ENCODE data around the gene ATP6V1G1. TPM values are rescaled to one million over a fixed set of nuclear protein-coding genes. Genes with fewer than 3 reads are reported as not detected.
A peak's percentile ranks its signal among the peaks of the same experiment; 100 is the strongest.

The ATP6V1G1 gene
- total RNA-seq, 2 experiments from 2014 or later: 32.1 to 38.9 TPM

DNA sequence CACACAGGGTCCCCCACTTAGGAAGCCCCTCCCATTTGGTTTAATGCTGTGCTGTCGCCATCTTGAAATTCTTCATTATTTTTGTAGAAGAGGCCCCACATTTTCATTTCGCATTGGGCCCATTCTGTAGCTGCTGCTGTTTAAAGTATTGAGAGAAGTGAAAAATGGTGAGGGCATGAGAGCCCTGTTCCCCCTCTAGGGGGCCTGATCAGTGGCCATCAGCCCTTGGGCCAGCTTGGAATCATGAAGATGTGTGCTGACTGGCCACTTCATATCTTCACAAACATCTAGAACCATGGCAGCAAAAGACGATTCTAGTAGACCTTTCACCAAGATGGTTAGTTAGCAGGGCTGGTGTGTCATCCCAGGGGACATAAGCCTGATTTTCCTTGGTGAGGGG lies 26.8 kb downstream of the ATP6V1G1 start:
- ChIA-PET POLR2A (no interaction called here), CTCF (interaction anchor here (0.7 kb wide), 1 partner anchor 27 kb away, joined by 3 read pairs; the partner anchor contains the start of gene ATP6V1G1)
- Mint-ChIP-seq H3K4me1 (ENCODE audit: low read depth) (peaks cover 51% of the 10 kb centered on the region), H3K27me3 (no peaks in the 10 kb centered on the region), H3K27ac (no peak overlapping the region), H3K36me3 (peaks cover 10% of the 10 kb centered on the region), H3K4me3 (no peak overlapping the region), H3K9me3 (no peaks in the 10 kb centered on the region)
- intact Hi-C loops (cut with micrococcal nuclease): no loop called here
- DNase-seq: no peak

DNA sequence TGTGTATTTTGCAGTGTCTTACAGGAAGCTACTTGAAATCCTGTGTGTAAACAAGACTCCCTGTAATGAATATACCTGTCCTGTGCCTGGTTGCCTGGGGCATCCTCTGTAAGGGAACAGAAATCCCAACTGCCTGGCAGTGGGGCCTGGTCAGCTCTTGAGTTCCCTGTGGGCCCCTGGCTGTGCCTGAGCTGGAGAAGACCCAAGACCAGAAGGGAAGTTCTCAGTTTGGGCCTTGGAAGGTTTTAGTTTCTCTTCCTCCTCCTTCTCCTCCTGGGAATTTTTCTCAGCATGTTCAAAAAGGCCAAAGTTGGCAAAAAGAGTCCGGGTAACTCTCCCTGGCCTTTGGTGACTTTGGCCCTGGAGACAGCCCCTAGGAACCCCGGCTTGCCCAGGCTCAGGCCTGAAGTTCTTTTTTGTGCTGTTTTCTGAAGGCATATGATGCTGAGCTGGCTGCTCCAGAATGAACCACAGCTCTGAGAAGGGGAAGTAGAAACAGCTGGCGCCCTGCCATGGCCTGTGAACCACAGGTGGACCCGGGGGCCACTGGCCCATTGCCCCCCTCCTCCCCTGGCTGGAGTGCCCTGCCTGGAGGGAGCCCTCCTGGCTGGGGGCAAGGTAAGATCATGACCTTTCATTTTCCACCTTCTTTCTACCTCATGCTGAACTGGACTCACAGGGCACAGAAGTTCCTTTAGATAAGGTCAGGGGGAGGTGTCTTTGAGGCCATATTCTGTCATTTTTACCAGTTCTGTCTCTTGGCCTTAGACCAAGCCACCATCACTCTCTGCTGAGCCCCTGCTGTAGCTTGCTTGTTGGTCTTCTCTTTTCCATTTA lies 29.3 kb downstream of the ATP6V1G1 start:
- Mint-ChIP-seq H3K27ac (peak overlapping the region; percentile 78), H3K36me3 (peaks cover 21% of the 10 kb centered on the region), H3K4me3 (no peak overlapping the region), H3K27me3 (no peaks in the 10 kb centered on the region), H3K9me3 (no peaks in the 10 kb centered on the region), H3K4me1 (ENCODE audit: low read depth) (peaks cover 45% of the 10 kb centered on the region)
- intact Hi-C loops (cut with micrococcal nuclease): no loop called here
- no peak for DNase-seq
- ChIA-PET CTCF (interaction anchor here (0.5 to 1.7 kb wide), 3 partner anchors 36 to 211 kb away, joined by 3 to 8 read pairs (median 8); no protein-coding TSS in a partner anchor), POLR2A (interaction anchor here (1.9 kb wide), 1 partner anchor 9 kb away, joined by 5 read pairs; no protein-coding TSS in a partner anchor)

DNA sequence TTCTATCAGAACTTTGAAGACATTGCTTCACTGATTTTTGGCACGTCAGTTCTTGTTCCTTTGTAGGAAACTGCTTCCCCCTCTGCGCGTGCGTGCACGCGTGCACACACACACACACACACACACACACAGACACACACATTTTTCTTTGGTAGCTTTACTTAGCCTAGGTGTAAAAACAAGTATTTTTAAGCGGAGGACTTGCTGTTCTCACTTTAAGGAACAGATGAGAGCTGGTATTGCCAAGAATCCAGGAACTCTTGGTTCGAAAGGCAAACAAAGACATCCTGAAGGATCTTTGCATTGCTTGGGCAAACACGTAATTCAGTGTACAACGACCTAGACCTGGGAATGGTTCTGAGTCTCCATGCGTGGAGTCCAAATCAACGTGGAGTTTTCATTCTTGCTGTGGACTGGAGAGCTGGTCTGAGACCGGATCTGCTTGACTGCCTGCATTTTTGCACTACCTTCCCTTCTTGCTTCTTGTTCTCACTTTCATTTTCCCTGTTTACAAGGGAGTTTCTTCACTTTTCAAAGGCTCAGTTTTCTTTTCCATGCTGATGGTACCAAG lies 31.7 kb downstream of the ATP6V1G1 start:
- H3K27ac Mint-ChIP-seq: peak overlapping the region; percentile 64
- POLR2A ChIA-PET: interaction anchor here (1.9 kb wide), 1 partner anchor 11 kb away, joined by 5 read pairs; no protein-coding TSS in a partner anchor
- CTCF ChIA-PET: no interaction called here
- DNase-seq: no peak
- H3K4me1 Mint-ChIP-seq (ENCODE audit: low read depth): peaks cover 22% of the 10 kb centered on the region
- no peaks in the 10 kb centered on the region for H3K9me3 Mint-ChIP-seq
- no peaks in the 10 kb centered on the region for H3K27me3 Mint-ChIP-seq
- intact Hi-C loops (cut with micrococcal nuclease): no loop called here
- peak overlapping the region; percentile 41 for H3K4me3 Mint-ChIP-seq
- peaks cover 27% of the 10 kb centered on the region for H3K36me3 Mint-ChIP-seq

DNA sequence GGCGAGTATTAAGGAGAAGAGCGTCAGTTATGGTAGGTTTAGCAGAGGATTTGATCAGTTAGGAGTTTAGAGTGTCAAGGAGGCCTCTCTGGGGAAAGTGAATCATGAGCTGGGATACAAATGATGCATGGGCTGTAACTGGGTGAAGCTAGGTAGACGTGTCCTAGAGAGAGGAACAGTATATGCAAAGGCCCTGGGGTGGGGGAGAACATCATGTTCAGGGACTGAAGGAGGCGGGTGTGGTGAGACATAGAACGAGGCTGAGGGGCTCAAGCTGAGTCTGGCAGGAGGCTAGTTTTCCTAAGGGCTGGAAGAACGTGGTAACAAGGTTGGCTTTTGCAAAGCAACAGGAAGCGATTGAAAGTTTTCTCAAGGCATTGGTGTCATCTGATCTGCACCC lies 34.0 kb downstream of the ATP6V1G1 start:
- H3K4me3 Mint-ChIP-seq: no peak overlapping the region
- ChIA-PET POLR2A (no interaction called here), CTCF (interaction anchor here (1.1 to 1.3 kb wide), 2 partner anchors 30 to 216 kb away, joined by 3 read pairs; no protein-coding TSS in a partner anchor)
- H3K27me3 Mint-ChIP-seq: no peaks in the 10 kb centered on the region
- peaks cover 25% of the 10 kb centered on the region for H3K36me3 Mint-ChIP-seq
- DNase-seq: no peak
- intact Hi-C loops (cut with micrococcal nuclease): no loop called here
- H3K9me3 Mint-ChIP-seq: no peaks in the 10 kb centered on the region
- peaks cover 14% of the 10 kb centered on the region for H3K4me1 Mint-ChIP-seq (ENCODE audit: low read depth)
- no peak overlapping the region for H3K27ac Mint-ChIP-seq

DNA sequence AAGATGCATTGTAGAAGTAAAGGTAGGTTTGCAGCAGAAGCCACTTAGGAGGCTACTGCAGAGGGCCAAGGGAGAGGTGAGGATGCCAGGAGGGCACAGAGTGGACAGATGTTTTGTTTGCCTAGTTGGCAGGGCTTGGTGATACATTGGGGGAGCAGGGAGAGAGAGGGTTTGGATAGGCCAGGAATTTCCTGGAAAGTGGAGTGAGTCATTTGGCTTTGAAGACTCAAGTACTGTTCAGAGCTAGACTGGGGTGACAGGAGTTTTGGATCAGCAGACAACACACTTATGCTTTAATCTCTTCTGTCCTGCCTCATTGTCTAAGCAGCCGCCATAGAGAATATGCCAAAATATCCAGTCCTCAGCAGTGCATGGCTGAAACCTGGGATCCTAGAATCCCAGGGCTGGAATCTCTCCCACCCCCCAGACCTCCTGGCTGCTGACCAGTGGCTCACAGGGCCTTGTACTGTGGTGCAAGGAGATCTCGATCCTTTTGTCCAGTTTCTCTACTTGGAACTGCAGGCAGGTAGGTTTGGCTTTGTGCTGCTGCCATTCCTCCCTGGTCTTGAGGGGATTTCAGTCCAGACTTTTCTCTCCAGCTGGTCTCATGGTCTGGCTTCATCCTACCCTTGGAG lies 34.5 kb downstream of the ATP6V1G1 start:
- intact Hi-C loops (cut with micrococcal nuclease): no loop called here
- peaks cover 25% of the 10 kb centered on the region for H3K36me3 Mint-ChIP-seq
- no peak for DNase-seq
- H3K9me3 Mint-ChIP-seq: no peaks in the 10 kb centered on the region
- POLR2A ChIA-PET: no interaction called here
- peaks cover 10% of the 10 kb centered on the region for H3K4me1 Mint-ChIP-seq (ENCODE audit: low read depth)
- CTCF ChIA-PET: interaction anchor here (1.1 kb wide), 1 partner anchor 216 kb away, joined by 3 read pairs; no protein-coding TSS in a partner anchor
- no peak overlapping the region for H3K27ac Mint-ChIP-seq
- no peaks in the 10 kb centered on the region for H3K27me3 Mint-ChIP-seq
- no peak overlapping the region for H3K4me3 Mint-ChIP-seq

DNA sequence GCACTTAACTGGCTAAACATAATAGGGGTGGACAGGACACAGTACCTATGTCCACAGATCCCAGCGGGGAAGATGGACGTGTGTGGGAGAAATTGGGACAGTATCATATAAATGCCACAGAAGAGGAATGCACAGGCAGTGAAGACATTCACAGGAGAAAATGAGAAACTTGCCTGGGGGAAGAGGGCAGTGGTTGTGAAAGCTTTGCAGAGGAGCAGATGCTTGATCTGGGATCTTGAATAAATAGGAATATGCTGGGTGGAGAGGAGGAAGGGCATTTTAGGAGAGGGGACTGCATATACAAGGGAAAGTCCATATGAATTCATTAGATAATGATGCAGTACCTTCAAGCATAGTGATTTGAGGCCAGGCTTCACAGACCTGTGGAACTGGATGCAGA lies 37.1 kb downstream of the ATP6V1G1 start:
- H3K9me3 Mint-ChIP-seq: no peaks in the 10 kb centered on the region
- ChIA-PET CTCF (interaction anchor here (1.2 kb wide), 1 partner anchor 29 kb away, joined by 4 read pairs; no protein-coding TSS in a partner anchor), POLR2A (interaction anchor here (1.0 kb wide), 1 partner anchor 37 kb away, joined by 3 read pairs; the partner anchor contains the start of gene ATP6V1G1)
- H3K27ac Mint-ChIP-seq: no peak overlapping the region
- intact Hi-C loops (cut with micrococcal nuclease): no loop called here
- no peak for DNase-seq
- no peak overlapping the region for H3K4me3 Mint-ChIP-seq
- H3K36me3 Mint-ChIP-seq: peaks cover 29% of the 10 kb centered on the region
- no peaks in the 10 kb centered on the region for H3K27me3 Mint-ChIP-seq
- H3K4me1 Mint-ChIP-seq (ENCODE audit: low read depth): peaks cover 5% of the 10 kb centered on the region

DNA sequence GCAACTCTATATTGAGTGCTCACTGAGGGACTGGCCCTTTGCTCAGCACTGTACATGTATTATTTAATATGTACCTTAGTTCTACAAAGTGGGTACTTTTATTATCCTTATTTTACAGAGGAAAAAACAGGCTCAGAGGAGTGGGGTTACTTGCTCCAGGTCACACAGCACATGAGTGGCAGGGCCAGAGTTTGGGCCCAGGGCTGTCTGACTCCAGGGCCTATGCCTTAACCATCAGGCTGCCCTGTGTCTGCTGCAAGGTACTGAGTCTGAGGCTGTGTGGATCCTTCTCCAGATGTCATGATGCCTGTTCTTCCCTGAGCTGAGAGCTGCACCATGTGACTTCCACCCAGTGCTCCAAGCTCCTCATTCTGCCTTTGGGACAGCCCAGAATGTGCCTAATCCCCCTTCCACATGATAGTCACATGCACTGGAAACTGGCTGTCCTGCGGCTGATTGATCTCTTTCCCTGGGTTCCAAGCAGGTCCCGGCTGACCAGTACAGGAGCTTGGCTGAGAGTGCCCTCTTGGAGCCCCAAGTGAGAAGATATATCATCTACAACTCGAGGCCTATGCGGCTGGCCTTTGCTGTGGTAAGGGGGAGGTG lies 38.9 kb downstream of the ATP6V1G1 start:
- DNase-seq: no peak
- ChIA-PET CTCF (interaction anchor here (3.7 kb wide), 1 partner anchor 27 kb away, joined by 12 read pairs; no protein-coding TSS in a partner anchor), POLR2A (no interaction called here)
- Mint-ChIP-seq H3K36me3 (peaks cover 30% of the 10 kb centered on the region), H3K9me3 (no peaks in the 10 kb centered on the region), H3K4me1 (ENCODE audit: low read depth) (peaks cover 3% of the 10 kb centered on the region), H3K27ac (no peak overlapping the region), H3K4me3 (no peak overlapping the region), H3K27me3 (no peaks in the 10 kb centered on the region)
- intact Hi-C loops (cut with micrococcal nuclease): no loop called here

DNA sequence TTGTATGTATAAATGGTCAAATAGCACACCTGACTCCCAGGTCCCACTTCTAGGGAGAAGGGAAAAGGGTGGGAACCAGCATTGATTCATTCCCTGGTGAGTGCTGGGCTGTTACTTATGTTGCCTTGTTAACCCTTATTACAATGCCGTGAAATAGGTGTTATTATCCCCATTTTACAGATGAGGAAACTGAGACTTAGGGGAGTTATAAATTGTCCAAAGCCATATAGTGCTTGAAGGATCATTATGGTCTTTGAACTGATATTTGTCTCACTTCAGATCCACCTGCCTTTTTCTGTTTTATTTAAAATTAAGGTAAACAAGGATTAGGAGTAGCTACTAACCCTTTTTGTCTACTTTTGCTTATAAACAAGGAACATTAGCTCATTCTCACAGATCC lies 40.0 kb downstream of the ATP6V1G1 start:
- no peaks in the 10 kb centered on the region for H3K27me3 Mint-ChIP-seq
- H3K36me3 Mint-ChIP-seq: peaks cover 24% of the 10 kb centered on the region
- DNase-seq: no peak
- POLR2A ChIA-PET: no interaction called here
- no peak overlapping the region for H3K4me3 Mint-ChIP-seq
- CTCF ChIA-PET: interaction anchor here (3.7 kb wide), 1 partner anchor 26 kb away, joined by 12 read pairs; no protein-coding TSS in a partner anchor
- H3K4me1 Mint-ChIP-seq (ENCODE audit: low read depth): no peaks in the 10 kb centered on the region
- no peak overlapping the region for H3K27ac Mint-ChIP-seq
- intact Hi-C loops (cut with micrococcal nuclease): no loop called here
- no peaks in the 10 kb centered on the region for H3K9me3 Mint-ChIP-seq

DNA sequence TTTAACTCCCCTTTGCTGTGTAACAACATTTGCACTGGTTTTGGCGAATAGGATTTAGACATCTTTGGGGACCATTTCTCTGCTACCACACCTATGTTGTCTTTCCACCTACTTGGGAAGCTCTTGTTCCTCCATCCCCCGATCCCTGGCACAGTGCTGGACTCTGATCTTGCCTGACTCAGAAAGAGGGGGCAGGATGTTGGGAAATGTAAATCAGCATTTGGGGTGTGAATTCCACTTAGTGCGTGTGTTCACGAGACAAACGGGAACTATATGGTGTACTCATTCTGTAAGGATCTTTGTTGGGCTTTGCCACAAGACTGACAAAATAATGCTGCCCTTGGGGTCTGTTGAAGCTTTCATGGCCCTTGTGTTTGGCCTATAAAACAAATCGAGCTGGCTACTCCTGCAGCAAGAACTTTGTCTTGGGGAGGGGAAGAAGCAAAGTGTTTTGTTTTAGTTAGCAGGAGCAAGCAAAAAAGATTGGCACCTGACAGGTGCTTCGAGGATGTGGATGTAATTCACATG lies 42.1 kb downstream of the ATP6V1G1 start:
- ChIA-PET POLR2A (no interaction called here), CTCF (interaction anchor here (3.7 kb wide), 1 partner anchor 24 kb away, joined by 12 read pairs; no protein-coding TSS in a partner anchor)
- no peak overlapping the region for H3K4me3 Mint-ChIP-seq
- intact Hi-C loops (cut with micrococcal nuclease): no loop called here
- peaks cover 23% of the 10 kb centered on the region for H3K36me3 Mint-ChIP-seq
- H3K27ac Mint-ChIP-seq: no peak overlapping the region
- DNase-seq: no peak
- no peaks in the 10 kb centered on the region for H3K27me3 Mint-ChIP-seq
- H3K9me3 Mint-ChIP-seq: no peaks in the 10 kb centered on the region
- H3K4me1 Mint-ChIP-seq (ENCODE audit: low read depth): no peaks in the 10 kb centered on the region

DNA sequence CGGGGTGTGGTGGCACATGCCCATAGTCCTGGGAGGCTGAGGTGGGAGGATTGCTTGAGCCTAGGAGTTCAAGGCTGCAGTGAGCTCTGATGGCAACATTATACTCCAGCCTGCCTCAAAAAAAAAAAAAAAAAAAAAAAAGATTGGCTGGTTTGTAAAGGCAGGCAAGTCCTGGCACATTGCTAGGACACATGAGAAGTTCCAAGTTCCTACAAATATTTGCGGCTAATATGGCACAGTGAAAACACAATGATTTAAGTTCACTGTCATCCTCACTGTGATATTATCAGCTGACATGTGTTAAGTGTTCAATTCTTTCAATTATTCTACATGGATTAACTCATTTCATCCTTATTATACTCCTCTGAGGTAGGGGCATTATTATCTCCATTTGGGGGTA lies 43.6 kb downstream of the ATP6V1G1 start:
- Mint-ChIP-seq H3K4me3 (no peak overlapping the region), H3K27me3 (no peaks in the 10 kb centered on the region), H3K4me1 (ENCODE audit: low read depth) (no peaks in the 10 kb centered on the region), H3K36me3 (peaks cover 24% of the 10 kb centered on the region), H3K9me3 (no peaks in the 10 kb centered on the region), H3K27ac (no peak overlapping the region)
- ChIA-PET CTCF (no interaction called here), POLR2A (no interaction called here)
- DNase-seq: no peak
- intact Hi-C loops (cut with micrococcal nuclease): no loop called here

DNA sequence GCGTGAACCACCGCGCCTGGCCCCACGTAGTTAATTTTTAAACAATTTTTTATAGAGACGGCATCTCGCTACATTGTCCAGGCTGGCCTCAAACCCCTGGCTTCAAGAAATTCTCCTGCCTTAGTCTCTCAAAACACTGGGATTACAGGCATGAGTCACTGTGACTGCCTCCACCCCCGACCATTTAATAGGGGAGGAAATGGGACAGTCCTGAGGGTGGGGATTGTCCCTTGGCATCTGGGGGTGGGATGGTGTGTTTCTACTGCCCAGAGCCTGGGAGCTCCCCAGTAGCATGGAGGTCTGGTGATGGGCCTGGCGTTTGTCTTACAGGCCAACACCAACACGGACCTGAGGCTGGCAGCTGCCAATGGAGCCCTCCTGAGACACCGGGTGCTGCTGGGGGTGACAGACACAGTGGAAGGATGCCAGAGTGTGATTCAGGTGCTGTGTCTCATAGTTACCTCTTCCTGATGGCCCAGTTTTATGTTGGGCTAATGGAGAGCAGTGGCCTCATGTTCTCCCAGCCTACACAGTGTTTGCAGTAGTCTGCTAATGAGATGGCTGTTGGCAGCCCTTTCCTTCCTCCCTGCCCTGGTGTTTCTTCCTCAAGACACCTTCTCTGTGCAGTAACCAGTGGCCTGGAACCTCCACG lies 46.0 kb downstream of the ATP6V1G1 start:
- Mint-ChIP-seq H3K27ac (no peak overlapping the region), H3K4me1 (ENCODE audit: low read depth) (no peaks in the 10 kb centered on the region), H3K36me3 (peaks cover 27% of the 10 kb centered on the region), H3K4me3 (no peak overlapping the region), H3K27me3 (no peaks in the 10 kb centered on the region), H3K9me3 (no peaks in the 10 kb centered on the region)
- no peak for DNase-seq
- CTCF ChIA-PET: interaction anchor here (0.6 kb wide), 1 partner anchor 11 kb away, joined by 3 read pairs; no protein-coding TSS in a partner anchor
- intact Hi-C loops (cut with micrococcal nuclease): no loop called here
- POLR2A ChIA-PET: no interaction called here

Measured in activated CD4-positive, alpha-beta memory T cell treated with anti-CD3 and anti-CD28 coated beads for 36 hours (primary cell).